Measurements from ENCODE around the gene SHISAL2A. TPM values are rescaled to one million over a fixed set of nuclear protein-coding genes. Genes with fewer than 3 reads are reported as not detected.

SHISAL2A gene
- total RNA-seq, 4 donors from 2014 or later, result not detected

DNA sequence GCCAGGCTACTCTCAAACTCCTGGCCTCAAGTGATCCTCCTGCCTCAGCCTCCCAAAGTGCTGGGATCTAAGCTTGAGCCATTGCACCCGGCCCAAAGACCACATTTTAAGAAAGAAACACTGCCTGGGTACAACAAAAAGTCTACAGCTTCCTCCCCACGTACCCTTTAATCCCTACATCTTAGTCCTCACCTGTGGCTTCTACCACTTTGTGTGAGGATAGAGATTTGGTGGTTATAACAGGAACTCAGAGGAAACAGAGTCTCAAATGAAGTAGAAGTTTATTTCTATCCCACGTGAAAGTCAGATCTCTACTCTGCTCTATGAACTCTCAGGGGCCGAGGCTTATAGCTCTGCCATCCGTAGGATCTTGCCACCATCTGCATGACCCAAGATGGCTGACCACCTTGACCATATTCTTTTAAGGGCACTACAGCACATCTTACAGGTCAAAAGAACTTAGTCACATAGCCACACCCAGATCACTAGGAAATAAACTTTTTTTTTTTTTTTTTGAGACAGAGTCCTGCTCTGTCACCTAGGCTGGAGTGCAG lies 17.4 kb upstream of the SHISAL2A start:
- ATAC-seq (ENCODE audit: low FRiP score), result no peak
- TF ChIP-seq, protein P1, sequence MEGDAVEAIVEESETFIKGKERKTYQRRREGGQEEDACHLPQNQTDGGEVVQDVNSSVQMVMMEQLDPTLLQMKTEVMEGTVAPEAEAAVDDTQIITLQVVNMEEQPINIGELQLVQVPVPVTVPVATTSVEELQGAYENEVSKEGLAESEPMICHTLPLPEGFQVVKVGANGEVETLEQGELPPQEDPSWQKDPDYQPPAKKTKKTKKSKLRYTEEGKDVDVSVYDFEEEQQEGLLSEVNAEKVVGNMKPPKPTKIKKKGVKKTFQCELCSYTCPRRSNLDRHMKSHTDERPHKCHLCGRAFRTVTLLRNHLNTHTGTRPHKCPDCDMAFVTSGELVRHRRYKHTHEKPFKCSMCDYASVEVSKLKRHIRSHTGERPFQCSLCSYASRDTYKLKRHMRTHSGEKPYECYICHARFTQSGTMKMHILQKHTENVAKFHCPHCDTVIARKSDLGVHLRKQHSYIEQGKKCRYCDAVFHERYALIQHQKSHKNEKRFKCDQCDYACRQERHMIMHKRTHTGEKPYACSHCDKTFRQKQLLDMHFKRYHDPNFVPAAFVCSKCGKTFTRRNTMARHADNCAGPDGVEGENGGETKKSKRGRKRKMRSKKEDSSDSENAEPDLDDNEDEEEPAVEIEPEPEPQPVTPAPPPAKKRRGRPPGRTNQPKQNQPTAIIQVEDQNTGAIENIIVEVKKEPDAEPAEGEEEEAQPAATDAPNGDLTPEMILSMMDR (IDR thresholded peaks at IDR 0.05), result no peak

DNA sequence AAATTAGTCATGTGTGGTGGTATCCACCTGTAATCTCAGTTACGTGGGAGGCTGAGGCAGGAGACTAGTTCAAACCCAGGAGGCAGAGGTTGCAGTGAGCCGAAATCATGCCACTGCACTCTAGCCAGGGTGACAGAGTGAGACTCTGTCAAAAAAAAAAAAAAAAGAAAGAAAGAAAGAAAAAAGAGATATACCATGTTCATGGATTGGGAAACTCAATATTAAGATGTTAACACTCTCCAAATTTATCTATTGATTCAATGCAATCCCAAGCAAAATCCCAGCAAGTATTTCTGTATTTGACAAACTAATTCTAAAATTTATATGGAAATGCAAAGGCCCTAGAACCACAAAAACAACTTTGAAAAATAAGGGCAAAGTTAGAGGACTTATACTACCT lies 11.0 kb upstream of the SHISAL2A start:
- ATAC-seq (ENCODE audit: low FRiP score), result no peak
- DNase-seq (ENCODE audit: low spot score), result no peak
- TF ChIP-seq, protein P1 (IDR thresholded peaks at IDR 0.05), result no peak

More for the DNA sequence above, 17.4 kb upstream of the SHISAL2A start:
- DNase-seq (ENCODE audit: low spot score), result no peak

DNA sequence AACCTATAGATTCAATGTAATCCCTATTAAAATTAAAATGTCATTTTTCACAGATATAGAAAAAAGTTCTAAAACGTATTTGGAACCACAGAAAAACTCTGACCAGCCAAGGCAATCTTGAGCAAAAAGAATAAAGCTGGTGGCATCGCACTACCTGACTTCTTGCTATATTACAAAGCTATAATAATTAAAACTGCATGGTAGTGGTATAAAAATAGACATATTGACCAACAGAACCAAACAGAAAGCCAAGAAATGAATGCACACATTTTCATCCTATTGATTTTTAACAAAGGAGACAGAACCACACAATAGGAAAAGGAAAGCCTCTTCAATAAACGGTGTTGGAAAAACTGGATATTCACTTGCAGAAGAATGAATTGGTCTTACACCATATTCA lies 9.2 kb upstream of the SHISAL2A start:
- no peak for DNase-seq (ENCODE audit: low spot score)
- no peak for ATAC-seq (ENCODE audit: low FRiP score)
- TF ChIP-seq, protein P1 (IDR thresholded peaks at IDR 0.05), result no peak

DNA sequence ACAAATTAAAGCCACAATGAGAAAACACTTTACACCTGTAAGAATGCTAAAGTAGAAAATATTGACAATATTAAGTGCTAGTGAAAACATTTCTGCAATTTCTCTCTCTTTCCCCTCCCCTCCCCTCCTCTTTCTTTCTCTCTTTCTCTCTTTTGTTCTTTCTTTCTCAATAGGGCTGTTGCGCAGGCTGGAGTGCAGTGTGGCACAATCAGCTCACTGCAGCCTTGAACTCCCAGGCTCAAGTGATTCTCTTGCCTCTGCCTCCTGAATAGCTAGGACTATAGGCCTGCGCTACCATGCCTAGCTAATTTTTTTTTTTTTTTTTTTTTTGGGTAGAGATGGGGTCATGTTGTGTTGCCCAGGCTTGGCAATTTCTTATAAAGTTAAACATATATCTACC lies 5.9 kb upstream of the SHISAL2A start:
- no peak for ATAC-seq (ENCODE audit: low FRiP score)

DNA sequence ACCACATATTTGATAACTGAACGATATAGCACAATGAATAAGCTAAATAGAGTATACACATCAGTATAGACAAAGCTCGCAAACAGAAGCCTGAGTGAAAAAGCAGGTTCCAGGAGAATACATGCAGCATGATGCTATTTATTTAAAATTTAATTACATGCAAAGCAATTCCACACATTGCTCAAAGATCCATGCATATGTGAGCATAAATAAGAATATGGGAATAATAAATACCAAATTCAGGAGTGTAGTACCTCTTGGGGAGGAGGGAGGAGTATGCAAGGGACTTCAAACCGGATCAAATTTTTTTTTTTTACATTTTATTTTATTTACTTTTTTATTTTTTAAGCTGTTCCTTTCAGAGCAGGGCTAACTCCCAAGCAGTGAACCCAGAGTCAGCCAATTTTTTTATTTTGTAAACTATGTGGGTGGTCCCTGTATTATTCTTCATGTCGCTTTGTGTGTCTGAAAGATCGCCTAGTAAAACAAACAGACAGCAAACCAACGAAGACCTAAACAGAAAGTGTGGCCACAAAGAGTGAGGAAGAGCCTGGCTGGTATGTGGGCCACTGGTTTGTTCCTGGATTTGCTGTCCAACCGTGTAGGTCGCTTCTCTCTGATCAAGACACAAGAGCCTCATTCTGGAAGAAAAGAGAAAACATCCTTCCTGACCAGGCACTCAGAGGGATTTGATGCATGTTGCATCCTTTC lies 4.2 kb upstream of the SHISAL2A start:
- no peak for ATAC-seq (ENCODE audit: low FRiP score)
- TF ChIP-seq, protein P1 (IDR thresholded peaks at IDR 0.05), result no peak
- no peak for DNase-seq (ENCODE audit: low spot score)

More for the DNA sequence above, 5.9 kb upstream of the SHISAL2A start:
- DNase-seq (ENCODE audit: low spot score), result no peak
- TF ChIP-seq, protein P1 (IDR thresholded peaks at IDR 0.05), result no peak

DNA sequence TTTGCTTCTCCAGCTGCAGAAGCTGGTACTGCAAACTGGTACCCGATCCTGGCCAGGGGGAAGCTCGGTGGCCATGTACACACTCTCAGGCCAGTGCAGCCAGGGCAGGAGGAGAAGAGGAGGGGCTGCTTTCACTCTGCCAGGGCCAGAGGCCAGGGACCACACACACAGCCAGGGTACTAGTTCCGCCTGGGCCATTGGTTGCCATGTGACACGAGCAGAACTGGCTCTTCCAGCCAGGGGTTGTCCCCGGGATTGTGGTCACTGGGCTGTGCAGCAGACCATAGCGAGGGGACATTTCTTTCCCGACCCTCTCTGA lies 3.7 kb upstream of the SHISAL2A start:
- ATAC-seq (ENCODE audit: low FRiP score) (no peak), DNase-seq (ENCODE audit: low spot score) (no peak)
- TF ChIP-seq, protein P1 (IDR thresholded peaks at IDR 0.05), result no peak

DNA sequence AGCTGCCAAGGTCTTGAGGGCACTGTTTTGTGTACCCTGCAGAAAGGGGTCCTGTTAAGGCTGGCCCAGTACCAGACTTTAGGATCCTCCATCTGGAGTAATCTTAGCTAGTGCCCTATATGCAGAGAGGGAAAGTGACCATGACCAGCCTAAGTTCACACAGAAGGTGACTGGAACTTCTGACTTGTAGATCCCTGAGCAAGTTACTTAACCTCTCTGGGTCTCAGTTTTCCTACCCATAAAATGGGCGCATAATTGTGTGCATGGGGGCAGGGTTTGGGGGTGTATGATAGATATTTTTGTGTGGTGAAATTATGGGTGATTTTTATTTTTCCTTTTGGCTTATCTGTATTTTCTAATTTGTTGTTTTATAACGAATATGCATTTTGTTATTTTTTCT lies 3.3 kb upstream of the SHISAL2A start:
- TF ChIP-seq, protein P1 (IDR thresholded peaks at IDR 0.05), result no peak
- DNase-seq (ENCODE audit: low spot score) (no peak), ATAC-seq (ENCODE audit: low FRiP score) (no peak)

All from omental fat pad (tissue), 4 donors.